ENCODE data around the gene FAM149A.

The FAM149A gene

DNA sequence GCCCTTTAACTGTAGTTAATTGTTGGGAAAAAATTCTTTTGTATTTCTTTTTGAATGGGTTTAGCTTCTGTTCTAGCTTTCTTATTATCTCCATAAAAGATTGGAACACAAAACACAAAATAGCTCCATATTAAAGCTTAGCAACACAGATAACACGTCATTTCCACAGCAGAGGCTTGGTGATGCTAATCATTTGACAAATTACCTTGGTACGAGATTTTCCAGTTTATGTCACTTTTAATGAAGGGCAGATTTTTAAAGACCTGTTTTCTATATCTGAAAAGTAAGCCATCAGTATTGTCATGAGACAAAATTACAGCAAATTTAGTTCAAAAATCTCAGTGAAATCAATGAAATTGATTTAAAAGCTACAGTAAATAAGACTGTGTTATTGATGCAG is 27.4 kb downstream of the FAM149A start:
- WGBS, result 88% methylated on average over 1 of the region's 2 CpGs
- H3K4me2 ChIP-seq (ENCODE audit: low read length, poor library complexity, severe bottlenecking), result no peak overlapping the region
- H2BK12ac ChIP-seq (ENCODE audit: low read length in 2 of 2), result no peak overlapping the region
- H3K14ac ChIP-seq (ENCODE audit: low read length in 2 of 2), result no peak overlapping the region
- H3K9me3 ChIP-seq (ENCODE audit: control insufficient read depth, low read length), result no peaks in the 10 kb centered on the region
- H2AFZ ChIP-seq (ENCODE audit: low read depth, low read length), result no peak overlapping the region
- H3K23ac ChIP-seq (ENCODE audit: low read length in 2 of 2), result no peak overlapping the region
- no peaks in the 10 kb centered on the region for H3K4me1 ChIP-seq (ENCODE audit: control insufficient read depth, insufficient read depth, low read depth, low read length)
- H2BK5ac ChIP-seq (ENCODE audit: low read depth, low read length, poor library complexity, severe bottlenecking), result no peak overlapping the region
- H3K4ac ChIP-seq (ENCODE audit: low read depth in 1 of 2, low read length in 2 of 2), result no peak overlapping the region
- H4K91ac ChIP-seq (ENCODE audit: low read length), result no peak overlapping the region
- no peaks in the 10 kb centered on the region for H3K27me3 ChIP-seq (ENCODE audit: control insufficient read depth in 1 of 2, insufficient read depth in 1 of 2, low read length in 2 of 2)
- DNase-seq, result no peak
- no peaks in the 10 kb centered on the region for H3K79me1 ChIP-seq (replicated peaks; ENCODE audit: low read length, poor library complexity, severe bottlenecking)
- no peak overlapping the region for H4K8ac ChIP-seq (ENCODE audit: low read length)
- no peak overlapping the region for H2BK120ac ChIP-seq (ENCODE audit: low read depth, low read length)
- no peaks in the 10 kb centered on the region for H3K36me3 ChIP-seq (ENCODE audit: control insufficient read depth in 1 of 2, insufficient read depth in 2 of 2, low read depth in 1 of 2, low read length in 2 of 2)
- no peak overlapping the region for H3K18ac ChIP-seq (ENCODE audit: low read depth in 1 of 2, low read length in 2 of 2)
- H2AK5ac ChIP-seq (ENCODE audit: low read length, severe bottlenecking), result no peak overlapping the region
- H2BK15ac ChIP-seq (ENCODE audit: low read depth, poor library complexity, severe bottlenecking), result no peak overlapping the region
- no peak overlapping the region for H3K27ac ChIP-seq (ENCODE audit: low read length, poor library complexity, severe bottlenecking)
- no peak overlapping the region for H3K4me3 ChIP-seq (ENCODE audit: insufficient read depth in 1 of 2, low read depth in 1 of 2, low read length in 2 of 2)
- no peak overlapping the region for H3K9ac ChIP-seq (ENCODE audit: low read length)

GRCh38 chr4:186132577-186133242 is 28.2 kb downstream of the FAM149A start:
- Histone ChIP-seq H3K36me3 (ENCODE audit: control insufficient read depth in 1 of 2, insufficient read depth in 2 of 2, low read depth in 1 of 2, low read length in 2 of 2) (no peaks in the 10 kb centered on the region), H2BK120ac (ENCODE audit: low read depth, low read length) (no peak overlapping the region), H3K4me1 (ENCODE audit: control insufficient read depth, insufficient read depth, low read depth, low read length) (no peaks in the 10 kb centered on the region), H3K23ac (ENCODE audit: low read length in 2 of 2) (no peak overlapping the region), H3K4me3 (ENCODE audit: insufficient read depth in 1 of 2, low read depth in 1 of 2, low read length in 2 of 2) (no peak overlapping the region), H3K14ac (ENCODE audit: low read length in 2 of 2) (no peak overlapping the region), H3K27me3 (ENCODE audit: control insufficient read depth in 1 of 2, insufficient read depth in 1 of 2, low read length in 2 of 2) (no peaks in the 10 kb centered on the region), H3K4me2 (ENCODE audit: low read length, poor library complexity, severe bottlenecking) (no peak overlapping the region), H3K9ac (ENCODE audit: low read length) (no peak overlapping the region), H3K79me1 (replicated peaks; ENCODE audit: low read length, poor library complexity, severe bottlenecking) (no peaks in the 10 kb centered on the region), H2BK5ac (ENCODE audit: low read depth, low read length, poor library complexity, severe bottlenecking) (no peak overlapping the region), H2BK15ac (ENCODE audit: low read depth, poor library complexity, severe bottlenecking) (no peak overlapping the region), H3K18ac (ENCODE audit: low read depth in 1 of 2, low read length in 2 of 2) (no peak overlapping the region), H2BK12ac (ENCODE audit: low read length in 2 of 2) (no peak overlapping the region), H4K8ac (ENCODE audit: low read length) (no peak overlapping the region), H2AFZ (ENCODE audit: low read depth, low read length) (no peak overlapping the region), H3K4ac (ENCODE audit: low read depth in 1 of 2, low read length in 2 of 2) (no peak overlapping the region), H2AK5ac (ENCODE audit: low read length, severe bottlenecking) (no peak overlapping the region), H3K9me3 (ENCODE audit: control insufficient read depth, low read length) (no peaks in the 10 kb centered on the region), H4K91ac (ENCODE audit: low read length) (no peak overlapping the region), H3K27ac (ENCODE audit: low read length, poor library complexity, severe bottlenecking) (no peak overlapping the region)
- 23% methylated on average over 3 of the region's 4 CpGs for WGBS
- DNase-seq, result peak; percentile 38

DNA sequence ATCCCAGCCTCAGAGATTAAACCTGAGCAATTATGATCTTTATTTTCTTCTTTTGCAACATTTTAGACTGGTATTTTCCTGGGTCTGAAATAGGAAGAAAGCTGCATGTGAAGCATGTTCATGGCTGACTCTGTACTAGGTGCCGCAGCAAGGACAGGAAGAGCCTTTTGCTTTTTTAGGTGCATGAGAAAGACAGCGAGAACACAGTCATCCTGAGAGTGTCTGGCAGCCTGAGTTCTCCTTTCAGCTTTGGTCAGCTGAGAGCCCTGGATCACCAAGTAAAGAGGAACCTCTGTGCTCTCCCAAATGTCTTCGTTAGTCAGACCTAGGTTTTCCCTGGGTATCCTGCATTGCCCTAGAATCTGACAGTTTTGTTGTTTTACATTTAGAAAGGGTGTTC is 29.8 kb downstream of the FAM149A start:
- DNase-seq, result no peak
- Histone ChIP-seq H4K8ac (ENCODE audit: low read length) (no peak overlapping the region), H2BK5ac (ENCODE audit: low read depth, low read length, poor library complexity, severe bottlenecking) (no peak overlapping the region), H3K23ac (ENCODE audit: low read length in 2 of 2) (no peak overlapping the region), H2BK15ac (ENCODE audit: low read depth, poor library complexity, severe bottlenecking) (no peak overlapping the region), H3K4ac (ENCODE audit: low read depth in 1 of 2, low read length in 2 of 2) (no peak overlapping the region), H3K4me2 (ENCODE audit: low read length, poor library complexity, severe bottlenecking) (no peak overlapping the region), H3K27me3 (ENCODE audit: control insufficient read depth in 1 of 2, insufficient read depth in 1 of 2, low read length in 2 of 2) (no peaks in the 10 kb centered on the region), H3K14ac (ENCODE audit: low read length in 2 of 2) (no peak overlapping the region), H4K91ac (ENCODE audit: low read length) (no peak overlapping the region), H2AFZ (ENCODE audit: low read depth, low read length) (no peak overlapping the region), H2AK5ac (ENCODE audit: low read length, severe bottlenecking) (no peak overlapping the region), H3K4me1 (ENCODE audit: control insufficient read depth, insufficient read depth, low read depth, low read length) (no peaks in the 10 kb centered on the region), H2BK120ac (ENCODE audit: low read depth, low read length) (no peak overlapping the region), H3K18ac (ENCODE audit: low read depth in 1 of 2, low read length in 2 of 2) (no peak overlapping the region), H3K4me3 (ENCODE audit: insufficient read depth in 1 of 2, low read depth in 1 of 2, low read length in 2 of 2) (no peak overlapping the region), H2BK12ac (ENCODE audit: low read length in 2 of 2) (no peak overlapping the region), H3K79me1 (replicated peaks; ENCODE audit: low read length, poor library complexity, severe bottlenecking) (no peaks in the 10 kb centered on the region), H3K27ac (ENCODE audit: low read length, poor library complexity, severe bottlenecking) (no peak overlapping the region), H3K9me3 (ENCODE audit: control insufficient read depth, low read length) (no peaks in the 10 kb centered on the region), H3K36me3 (ENCODE audit: control insufficient read depth in 1 of 2, insufficient read depth in 2 of 2, low read depth in 1 of 2, low read length in 2 of 2) (no peaks in the 10 kb centered on the region), H3K9ac (ENCODE audit: low read length) (no peak overlapping the region)
- 96% methylated on average over 3 of the region's 3 CpGs for WGBS

DNA sequence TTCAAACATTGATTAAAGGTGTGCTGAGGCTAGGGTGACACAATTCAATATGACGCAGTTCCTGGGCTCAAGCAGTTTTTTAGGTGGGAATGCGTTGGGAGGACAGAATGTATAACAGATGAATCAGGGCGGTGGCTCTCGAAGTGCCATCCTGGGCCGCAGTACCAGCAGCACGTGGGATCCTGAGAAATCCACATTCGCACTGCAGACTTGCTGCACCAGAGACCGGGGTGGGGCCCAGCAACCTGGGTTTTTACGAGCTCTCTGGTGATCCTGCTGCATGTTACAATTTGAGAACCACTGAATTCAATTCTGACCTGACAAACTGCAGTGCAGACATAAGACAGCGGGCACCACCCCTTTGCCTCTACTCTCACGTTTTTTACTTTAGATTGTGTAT is 30.4 kb downstream of the FAM149A start:
- H3K27me3 ChIP-seq (ENCODE audit: control insufficient read depth in 1 of 2, insufficient read depth in 1 of 2, low read length in 2 of 2), result no peaks in the 10 kb centered on the region
- H2AFZ ChIP-seq (ENCODE audit: low read depth, low read length), result no peak overlapping the region
- no peak overlapping the region for H3K14ac ChIP-seq (ENCODE audit: low read length in 2 of 2)
- WGBS, result 89% methylated on average over 9 of the region's 11 CpGs
- H3K9ac ChIP-seq (ENCODE audit: low read length), result no peak overlapping the region
- no peak overlapping the region for H2BK12ac ChIP-seq (ENCODE audit: low read length in 2 of 2)
- H3K4me1 ChIP-seq (ENCODE audit: control insufficient read depth, insufficient read depth, low read depth, low read length), result no peaks in the 10 kb centered on the region
- no peak overlapping the region for H3K4me2 ChIP-seq (ENCODE audit: low read length, poor library complexity, severe bottlenecking)
- no peak overlapping the region for H3K4me3 ChIP-seq (ENCODE audit: insufficient read depth in 1 of 2, low read depth in 1 of 2, low read length in 2 of 2)
- H2AK5ac ChIP-seq (ENCODE audit: low read length, severe bottlenecking), result no peak overlapping the region
- no peak overlapping the region for H3K23ac ChIP-seq (ENCODE audit: low read length in 2 of 2)
- no peaks in the 10 kb centered on the region for H3K36me3 ChIP-seq (ENCODE audit: control insufficient read depth in 1 of 2, insufficient read depth in 2 of 2, low read depth in 1 of 2, low read length in 2 of 2)
- H4K91ac ChIP-seq (ENCODE audit: low read length), result no peak overlapping the region
- H3K4ac ChIP-seq (ENCODE audit: low read depth in 1 of 2, low read length in 2 of 2), result no peak overlapping the region
- H3K27ac ChIP-seq (ENCODE audit: low read length, poor library complexity, severe bottlenecking), result no peak overlapping the region
- H2BK120ac ChIP-seq (ENCODE audit: low read depth, low read length), result no peak overlapping the region
- no peak for DNase-seq
- no peak overlapping the region for H2BK5ac ChIP-seq (ENCODE audit: low read depth, low read length, poor library complexity, severe bottlenecking)
- no peaks in the 10 kb centered on the region for H3K9me3 ChIP-seq (ENCODE audit: control insufficient read depth, low read length)
- no peak overlapping the region for H3K18ac ChIP-seq (ENCODE audit: low read depth in 1 of 2, low read length in 2 of 2)
- H2BK15ac ChIP-seq (ENCODE audit: low read depth, poor library complexity, severe bottlenecking), result no peak overlapping the region
- H4K8ac ChIP-seq (ENCODE audit: low read length), result no peak overlapping the region
- no peaks in the 10 kb centered on the region for H3K79me1 ChIP-seq (replicated peaks; ENCODE audit: low read length, poor library complexity, severe bottlenecking)
